ENCODE results near the gene KLRF2.

The KLRF2 gene

GRCh38 chr12:9925705-9926393, 44.6 kb downstream of the KLRF2 start:
- no peak overlapping the region for H3K27ac ChIP-seq (ENCODE audit: extremely low read depth, low read depth, low read length)
- peak; percentile 20; the same call in 1 of the 2 replicates for TF ChIP-seq CTCF (tag by site-specific recombination; IDR thresholded peaks at IDR 0.05)
- TF ChIP-seq ZIC2 (tag by site-specific recombination; IDR thresholded peaks at IDR 0.05), result no peak
- TF ChIP-seq ZNF654 (tag by site-specific recombination; IDR thresholded peaks at IDR 0.05; ENCODE audit: low read depth), result peak; percentile 44
- no peak overlapping the region for H3K4me3 ChIP-seq (ENCODE audit: low read depth, low read length)
- ChIA-PET POLR2A (no interaction called here), CTCF (interaction anchor here (0.6 to 1.5 kb wide), 6 partner anchors 8 to 183 kb away, joined by 3 to 7 read pairs (median 3); no protein-coding TSS in a partner anchor)
- H3K4me1 ChIP-seq (ENCODE audit: control insufficient read depth, insufficient read depth, low read length), result no peaks in the 10 kb centered on the region
- no peaks in the 10 kb centered on the region for H3K36me3 ChIP-seq (ENCODE audit: control insufficient read depth in 2 of 2, insufficient read depth in 1 of 2, low read length in 2 of 2)
- H3K9me3 ChIP-seq (ENCODE audit: control insufficient read depth, insufficient read depth, low read depth, low read length), result no peaks in the 10 kb centered on the region

GRCh38 chr12:9926876-9927275, 45.6 kb downstream of the KLRF2 start:
- POLR2A ChIA-PET, result no interaction called here
- CTCF ChIA-PET, result interaction anchor here (0.6 to 1.5 kb wide), 3 partner anchors 17 to 184 kb away, joined by 3 read pairs; no protein-coding TSS in a partner anchor
- H3K27ac ChIP-seq (ENCODE audit: extremely low read depth, low read depth, low read length), result no peak overlapping the region
- H3K4me3 ChIP-seq (ENCODE audit: low read depth, low read length), result no peak overlapping the region
- H3K36me3 ChIP-seq (ENCODE audit: control insufficient read depth in 2 of 2, insufficient read depth in 1 of 2, low read length in 2 of 2), result no peaks in the 10 kb centered on the region
- H3K4me1 ChIP-seq (ENCODE audit: control insufficient read depth, insufficient read depth, low read length), result no peaks in the 10 kb centered on the region
- no peaks in the 10 kb centered on the region for H3K9me3 ChIP-seq (ENCODE audit: control insufficient read depth, insufficient read depth, low read depth, low read length)
- no peak for TF ChIP-seq ZNF248 (tag by site-specific recombination; IDR thresholded peaks at IDR 0.05)
- no peak for TF ChIP-seq ZNF791 (tag by site-specific recombination; IDR thresholded peaks at IDR 0.05)
- TF ChIP-seq OSR2 (tag by site-specific recombination; IDR thresholded peaks at IDR 0.05), result no peak
- TF ChIP-seq ZNF140 (tag by site-specific recombination; IDR thresholded peaks at IDR 0.05), result no peak
- TF ChIP-seq ZNF211 (tag by site-specific recombination; IDR thresholded peaks at IDR 0.05; ENCODE audit: low read depth), result no peak
- TF ChIP-seq ZNF692 (tag by site-specific recombination; IDR thresholded peaks at IDR 0.05), result no peak
- no peak for TF ChIP-seq ZNF280D (tag by site-specific recombination; IDR thresholded peaks at IDR 0.05)
- TF ChIP-seq ZNF571 (tag by site-specific recombination; IDR thresholded peaks at IDR 0.05), result no peak
- TF ChIP-seq ZSCAN18 (tag by site-specific recombination; IDR thresholded peaks at IDR 0.05), result no peak
- no peak for TF ChIP-seq ZNF416 (tag by site-specific recombination; IDR thresholded peaks at IDR 0.05)
- no peak for TF ChIP-seq PATZ1 (tag by site-specific recombination; IDR thresholded peaks at IDR 0.05)
- no peak for TF ChIP-seq ZNF398 (tag by site-specific recombination; IDR thresholded peaks at IDR 0.05)
- TF ChIP-seq TRIM28 (IDR thresholded peaks at IDR 0.05; ENCODE audit: borderline replicate concordance, low read length), result no peak

Measured in HEK293 (cell line).